GM15510 (cell line): ENCODE measurements around the gene KCTD11.
A peak's percentile ranks its signal among the peaks of the same experiment; 100 is the strongest.

ENCODE experiments used
- POLR2A ChIP-seq: IDR thresholded peaks from 3 replicates; pipeline ENCODE4 v1.6.1; 2011; ENCODE audit warnings: borderline replicate concordance; ENCODE audit not compliant: insufficient read length; ENCODE audit errors: extremely low read depth

KCTD11 gene

DNA sequence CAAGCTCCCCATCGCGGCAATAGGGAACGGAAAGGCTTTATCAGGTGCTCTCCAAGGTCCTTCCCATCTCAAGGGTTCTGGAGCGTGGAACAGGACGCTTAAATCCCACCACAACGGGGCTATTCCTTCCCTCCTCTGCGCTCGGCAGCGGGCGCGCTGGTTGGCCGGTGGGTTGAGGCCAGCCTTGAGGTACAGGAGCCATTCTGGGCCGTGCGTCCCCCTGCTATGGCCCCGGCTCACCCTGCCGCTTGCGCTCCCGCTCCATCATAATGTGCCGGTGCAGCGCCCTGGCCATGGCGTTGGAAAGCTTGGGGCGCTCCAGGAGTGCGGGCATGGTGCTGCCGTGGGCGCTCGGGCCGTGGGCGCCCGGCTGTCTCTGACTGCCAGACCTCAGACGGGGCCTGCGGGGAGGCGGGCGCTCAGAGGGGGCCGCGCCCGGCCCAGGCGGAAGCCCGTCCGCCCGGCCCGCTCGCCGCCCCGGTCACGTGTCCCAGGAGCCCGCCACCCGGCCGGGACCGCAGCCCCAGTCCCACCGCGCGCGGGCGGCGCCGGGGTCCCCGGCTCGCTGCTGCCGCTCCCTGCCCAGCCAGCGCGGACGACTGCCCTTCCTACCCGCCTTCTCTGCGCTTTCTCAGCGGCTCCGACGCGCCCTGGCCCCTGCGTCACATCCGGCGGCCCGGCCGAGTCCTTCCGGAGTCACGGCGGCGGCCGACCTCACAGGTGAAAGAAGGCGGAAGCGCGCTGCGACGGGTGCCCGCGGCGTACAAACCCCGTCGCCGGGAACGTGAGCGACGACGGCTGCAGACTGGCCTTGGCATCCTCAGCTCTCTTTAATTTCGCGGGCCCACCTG is 37.0 kb upstream of the KCTD11 start, which contains the start of gene GPS2:
Gene GPS2 (minus strand): TSS at position 642 of the 851 bp plus-strand sequence. CDS start 308 bp downstream, at position 334.
- TF ChIP-seq POLR2A: peak; percentile 83

DNA sequence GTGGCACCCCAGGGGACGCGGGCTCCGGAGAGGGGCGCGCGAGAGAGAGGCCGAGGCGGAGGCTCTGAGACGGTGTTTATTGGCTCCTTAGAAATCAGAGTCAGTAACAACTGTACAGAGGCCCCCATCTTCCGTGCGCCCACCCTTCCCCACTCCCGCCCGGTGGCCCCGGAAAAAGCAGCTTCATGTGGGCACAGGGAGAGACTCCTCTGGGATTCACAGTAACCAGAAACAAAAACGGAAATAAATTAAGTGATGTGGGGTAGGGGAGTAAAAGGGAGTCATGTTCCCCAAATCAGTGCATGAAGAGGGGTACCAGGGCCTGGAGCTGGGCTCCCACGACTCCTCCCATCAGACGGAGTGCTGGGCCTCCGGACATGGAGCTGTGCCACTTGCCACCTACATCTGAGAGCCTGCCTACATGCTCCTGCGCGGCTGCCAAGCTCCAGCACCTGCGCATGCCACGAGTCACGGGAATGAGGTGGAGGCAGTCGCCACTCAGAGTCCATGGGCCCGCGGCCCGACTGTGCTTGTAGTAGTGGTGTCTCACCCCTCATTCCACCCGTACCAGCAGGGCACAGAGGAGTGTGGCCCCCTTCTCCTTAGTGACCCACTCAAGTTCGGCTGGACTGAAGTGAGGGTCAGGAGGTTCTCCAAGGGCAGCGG is 36.3 kb upstream of the KCTD11 start:
- no peak for TF ChIP-seq POLR2A

DNA sequence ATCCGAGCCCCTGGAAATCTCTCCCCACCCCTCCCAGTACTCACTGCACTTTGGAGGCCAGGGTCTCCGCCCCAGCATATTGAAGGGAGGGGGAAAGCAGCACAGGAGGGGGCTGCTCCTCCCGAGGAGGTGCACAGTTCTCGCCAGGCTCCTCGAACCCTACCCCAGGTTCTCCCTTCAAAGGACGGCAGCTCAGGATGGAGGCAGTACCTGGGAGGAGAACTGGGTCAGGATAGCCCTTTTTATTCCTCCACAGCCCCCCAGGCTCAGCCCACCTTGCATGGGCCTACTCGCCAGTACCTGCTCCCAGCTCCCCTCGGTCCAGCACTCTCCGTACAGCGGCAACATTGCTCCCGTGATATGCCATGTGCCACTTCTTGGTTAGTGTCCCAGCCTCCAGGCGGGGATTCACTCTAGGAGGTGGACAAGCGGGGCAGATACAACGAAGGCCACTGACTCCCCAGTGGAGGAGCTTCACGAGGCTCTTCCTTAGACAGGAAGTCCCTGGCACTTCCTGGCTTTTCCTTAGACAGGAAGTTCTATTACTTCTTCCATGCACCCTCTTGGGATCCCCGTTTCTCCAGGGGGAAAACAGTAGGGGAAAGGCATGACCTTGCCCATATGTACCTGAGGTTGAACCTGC is 34.7 kb upstream of the KCTD11 start:
- TF ChIP-seq POLR2A: no peak

DNA sequence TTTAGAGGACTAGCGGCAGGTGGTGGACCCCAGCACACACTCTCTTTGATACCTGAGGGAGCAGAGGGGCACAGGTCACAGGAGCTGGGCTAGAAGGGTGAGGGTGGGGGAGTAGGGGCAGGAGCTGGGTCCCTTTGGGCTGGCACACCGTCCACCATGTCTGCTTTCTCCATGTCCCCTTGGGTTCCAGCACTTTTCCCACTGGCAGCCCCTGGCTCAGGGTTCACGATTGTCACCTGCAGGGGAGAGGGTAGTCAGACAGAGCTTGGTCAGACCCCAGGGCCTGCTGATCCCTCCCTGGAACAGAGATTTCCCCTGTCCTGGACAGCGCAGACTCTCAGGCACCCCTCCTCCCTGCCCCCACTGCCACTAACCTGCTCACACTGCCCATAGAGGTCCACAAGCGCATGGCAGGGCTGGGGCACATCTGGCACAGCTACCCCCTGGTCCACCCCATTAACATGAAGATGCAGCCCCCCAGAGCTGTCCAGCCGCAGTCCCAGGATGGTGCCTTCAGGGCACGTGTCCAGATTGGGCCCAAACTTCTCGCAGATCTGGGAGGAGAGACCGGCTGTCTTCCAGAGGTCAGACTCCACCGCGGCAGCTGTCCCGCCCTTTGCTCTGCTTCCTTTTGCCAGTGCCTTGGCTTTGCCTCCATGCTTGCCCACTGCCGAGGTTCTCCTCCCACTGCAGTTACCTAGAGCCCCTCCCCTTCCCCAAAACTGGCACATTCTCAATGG is 33.7 kb upstream of the KCTD11 start:
- no peak for TF ChIP-seq POLR2A

DNA sequence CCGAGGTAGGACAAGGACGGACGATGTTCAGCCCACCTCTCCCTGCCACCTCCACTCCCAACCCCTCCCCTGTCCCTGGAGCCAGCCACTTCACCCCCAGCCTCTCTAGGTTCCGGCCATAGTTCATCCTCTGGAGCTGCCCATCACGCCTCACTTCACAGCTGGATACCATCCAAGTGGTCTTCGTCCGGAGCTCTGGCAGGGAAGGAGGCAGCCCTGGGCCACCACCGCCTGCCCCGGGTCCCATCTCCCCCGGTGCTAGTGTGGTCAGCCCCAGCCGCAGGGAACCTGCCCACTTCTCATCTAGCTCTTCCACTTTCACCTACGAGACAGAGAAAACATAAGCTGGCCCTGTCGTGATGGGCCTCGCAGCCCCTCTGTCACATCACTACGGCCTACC is 30.5 kb upstream of the KCTD11 start:
- no peak for TF ChIP-seq POLR2A

DNA sequence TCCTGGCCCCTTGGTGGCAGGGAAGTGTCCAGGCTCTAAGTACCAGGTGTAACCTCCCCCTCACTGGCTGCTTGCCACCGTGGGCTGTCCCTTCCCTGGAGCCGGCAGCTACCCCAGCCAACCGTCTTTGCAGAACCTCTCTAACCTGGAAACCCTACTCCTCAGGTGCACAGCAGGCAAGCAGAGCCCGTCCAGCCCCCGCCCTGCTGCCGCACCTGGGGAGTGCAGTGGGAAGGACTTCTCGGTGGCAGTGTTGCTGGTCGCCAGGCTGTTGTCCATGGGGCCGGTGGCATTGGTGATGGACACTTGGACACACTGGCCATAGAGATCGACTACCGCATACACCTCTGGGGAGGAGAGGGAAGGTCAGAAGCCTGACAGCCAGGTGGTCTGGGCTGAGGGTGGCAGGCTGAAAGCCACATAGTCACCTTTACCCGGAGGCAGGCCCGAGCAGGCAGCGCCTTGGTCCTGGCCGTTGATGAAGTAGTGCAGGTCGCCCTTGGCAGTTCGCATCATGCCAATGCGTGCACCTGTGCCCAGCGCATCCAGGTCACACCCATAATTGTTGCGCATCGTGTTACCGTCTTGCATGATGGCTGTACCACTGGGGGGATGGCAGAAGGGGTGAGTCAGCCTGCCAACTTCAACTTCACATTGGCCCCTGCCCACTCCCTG is 29.3 kb upstream of the KCTD11 start:
- no peak for TF ChIP-seq POLR2A

DNA sequence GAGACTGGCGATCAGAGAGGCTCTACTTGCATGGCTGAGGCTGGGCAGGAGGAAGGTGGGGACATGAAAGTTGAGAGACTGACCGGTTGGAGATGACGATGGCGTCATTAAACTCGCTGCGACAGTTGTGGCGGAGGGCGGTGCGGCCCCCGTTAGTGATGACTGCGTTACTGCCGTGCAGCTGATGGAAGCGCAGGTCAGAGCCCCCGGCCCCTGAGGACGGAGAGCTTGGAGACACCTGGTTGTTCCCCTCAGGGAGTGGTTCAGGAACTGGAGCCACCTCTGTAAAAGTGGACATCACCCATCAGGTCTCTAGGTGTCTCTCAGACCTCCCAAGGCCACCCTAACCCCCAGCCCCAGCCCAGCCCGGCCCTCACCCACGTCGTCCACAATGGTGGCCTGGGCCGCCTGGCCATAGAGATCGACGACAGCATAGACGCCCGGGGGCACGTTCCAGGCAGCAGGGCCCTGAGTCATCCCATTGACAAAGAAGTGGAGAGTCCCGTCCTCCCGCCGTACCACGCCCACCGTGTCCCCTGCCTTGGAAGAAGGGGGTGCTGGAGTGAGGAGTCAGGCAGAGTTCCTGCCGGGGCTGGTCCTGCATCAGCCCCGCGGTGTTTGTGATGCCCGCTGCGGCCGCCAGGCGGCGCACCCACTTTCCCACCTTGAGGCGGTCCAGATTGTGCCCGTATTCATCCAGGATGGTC is 28.1 kb upstream of the KCTD11 start:
- no peak for TF ChIP-seq POLR2A

DNA sequence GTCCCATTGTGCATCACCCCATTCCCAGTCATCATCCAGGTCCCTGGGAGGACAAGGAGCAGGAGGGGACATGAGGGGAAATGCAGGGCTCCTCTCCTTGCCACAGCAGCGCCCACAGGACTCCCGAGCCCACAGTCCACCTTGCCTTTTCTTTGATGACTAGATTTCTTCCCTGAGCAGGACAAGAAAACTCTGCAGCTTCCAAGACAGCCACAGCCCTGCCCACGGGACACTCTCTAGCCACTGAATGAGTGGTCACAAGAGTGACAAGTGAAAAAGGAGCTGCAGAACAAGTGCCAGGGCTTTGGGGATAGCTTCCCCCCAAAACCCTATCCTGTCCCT is 27.6 kb upstream of the KCTD11 start:
- no peak for TF ChIP-seq POLR2A

DNA sequence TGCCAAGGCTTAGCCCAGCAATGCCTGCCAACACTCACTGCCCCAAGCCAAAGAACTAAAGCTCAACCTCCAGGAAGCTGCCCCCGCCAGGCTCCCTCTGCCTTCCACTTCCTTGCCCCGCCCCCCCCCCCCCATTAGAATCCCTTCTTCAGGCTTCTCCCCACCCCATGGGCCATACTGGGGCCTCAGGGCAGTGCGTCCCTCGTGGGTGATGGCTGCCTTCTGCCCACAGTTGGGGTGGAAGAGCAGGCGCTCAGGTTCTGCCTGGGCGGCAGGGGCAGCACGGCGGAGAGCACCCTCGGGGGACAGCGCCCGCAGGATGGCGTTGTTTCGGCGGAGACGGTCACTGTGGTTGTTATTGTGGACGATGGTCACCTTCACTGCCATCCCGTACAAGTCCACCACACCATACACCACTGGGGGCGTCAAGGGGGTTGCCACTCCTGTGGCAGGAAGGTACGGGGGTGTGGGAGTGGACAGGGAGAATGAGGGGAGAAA is 26.9 kb upstream of the KCTD11 start:
- TF ChIP-seq POLR2A: no peak

DNA sequence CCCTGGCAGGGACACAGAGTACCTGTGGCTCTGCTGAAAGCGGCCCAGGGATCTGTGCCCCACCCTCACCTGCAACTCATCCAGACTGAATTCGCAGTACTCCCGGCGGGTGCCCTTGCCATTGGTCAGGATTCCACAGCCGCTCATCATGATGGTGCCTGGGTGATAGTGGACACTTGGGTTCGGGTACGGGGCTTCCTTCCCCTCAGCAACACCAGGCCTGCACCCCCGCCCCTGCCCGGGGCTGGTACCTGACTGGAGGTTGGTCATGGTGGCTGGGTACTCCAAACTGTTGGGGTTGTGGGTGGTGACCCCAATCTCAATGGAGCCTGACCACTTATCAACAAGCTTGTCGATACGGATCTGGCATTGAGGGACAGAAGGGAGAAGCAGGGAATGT is 25.8 kb upstream of the KCTD11 start:
- no peak for TF ChIP-seq POLR2A

DNA sequence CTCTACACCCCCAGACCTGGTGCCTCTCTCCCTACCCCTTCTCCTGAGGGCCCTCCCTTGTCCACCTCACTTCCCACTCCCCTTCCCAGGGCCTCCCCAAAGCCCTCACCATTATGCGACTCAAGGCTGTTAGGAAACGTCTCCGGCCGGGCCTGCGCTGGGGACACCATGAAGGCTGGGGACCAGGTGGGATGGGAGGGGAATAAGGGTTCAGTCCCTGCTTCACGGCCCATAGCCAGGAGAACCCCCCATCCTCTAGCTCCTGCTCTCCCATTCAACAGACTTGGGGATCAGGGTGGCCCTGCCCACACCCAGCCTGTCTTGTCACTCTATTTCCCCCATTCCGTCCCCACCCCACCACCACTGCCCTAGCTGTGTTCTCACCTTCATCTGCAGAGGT is 24.9 kb upstream of the KCTD11 start:
- TF ChIP-seq POLR2A: no peak

DNA sequence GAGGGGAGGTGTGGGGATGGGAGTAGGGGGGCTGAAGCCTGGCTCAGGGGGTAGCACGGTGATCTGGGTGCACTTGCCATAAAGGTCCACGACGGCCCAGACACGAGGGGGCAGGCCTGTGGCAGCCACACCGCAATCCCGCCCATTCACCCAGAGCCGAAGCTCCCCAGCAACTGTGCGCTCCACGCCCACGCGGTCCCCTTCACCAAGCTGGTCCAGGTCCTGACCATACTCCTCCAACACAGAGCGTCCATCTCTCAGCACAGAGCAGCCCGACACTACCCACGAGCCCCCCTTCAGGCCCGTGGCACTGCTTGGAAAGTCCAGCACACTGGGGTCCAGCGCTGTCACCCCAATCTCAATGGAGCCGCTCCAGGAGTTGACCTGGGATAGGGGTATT is 24.5 kb upstream of the KCTD11 start:
- TF ChIP-seq POLR2A: no peak

DNA sequence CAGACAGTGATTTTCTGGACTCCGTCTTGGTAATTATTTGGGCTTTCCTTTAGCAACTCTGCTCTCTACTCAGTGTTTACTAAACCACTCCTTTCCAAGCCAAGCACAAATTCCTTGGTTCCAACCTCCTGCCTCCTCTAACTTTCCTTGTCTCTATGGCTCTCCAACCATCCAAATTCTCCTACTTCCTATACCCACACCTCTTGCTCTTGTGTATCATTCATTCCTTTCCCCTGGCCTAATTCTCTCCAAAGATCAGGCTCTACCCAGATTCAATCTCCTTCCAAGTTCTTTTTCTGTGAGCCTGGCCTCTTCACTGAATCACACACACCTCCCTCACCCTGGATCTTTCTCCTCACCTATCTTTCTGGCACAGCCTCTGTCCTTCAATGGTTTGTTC is 24.0 kb upstream of the KCTD11 start:
- no peak for TF ChIP-seq POLR2A
